ENCODE measurements around the gene GRM3. TPM values are rescaled to one million over a fixed set of nuclear protein-coding genes. Genes with fewer than 3 reads are reported as not detected.

GRM3 gene
- total RNA-seq, 2 experiments from 2014 or later = not detected

GRCh38 chr7:86814661-86815379, 171.1 kb downstream of the GRM3 start:
- no peaks in the 10 kb centered on the region for H3K36me3 Mint-ChIP-seq (ENCODE audit: low read depth)
- no peaks in the 10 kb centered on the region for H3K9me3 Mint-ChIP-seq (ENCODE audit: low read depth)
- intact Hi-C loops (cut with DNase I, micrococcal nuclease) = loop anchor here in 1 of 2 experiments (5.0 kb wide), 1 partner anchor 923 kb away; no protein-coding TSS in a partner anchor
- peaks cover 1% of the 10 kb centered on the region for H3K27me3 Mint-ChIP-seq
- ATAC-seq (no peak), DNase-seq (no peak)
- no peaks in the 10 kb centered on the region for H3K4me1 Mint-ChIP-seq
- ChIA-PET CTCF (interaction anchor here (0.6 to 0.8 kb wide), 3 partner anchors 11 to 493 kb away, joined by 3 read pairs; no protein-coding TSS in a partner anchor), POLR2A (interaction anchor here (0.7 kb wide), 1 partner anchor 26 kb away, joined by 3 read pairs; no protein-coding TSS in a partner anchor)
- no peak overlapping the region for H3K27ac Mint-ChIP-seq
- no peak overlapping the region for H3K4me3 Mint-ChIP-seq

- H3K27ac Mint-ChIP-seq = no peak overlapping the region
- no peaks in the 10 kb centered on the region for H3K4me1 Mint-ChIP-seq
- no peak for ATAC-seq
- intact Hi-C loops (cut with DNase I, micrococcal nuclease) = loop anchor here in 1 of 2 experiments (5.0 kb wide), 1 partner anchor 923 kb away; no protein-coding TSS in a partner anchor
- H3K9me3 Mint-ChIP-seq (ENCODE audit: low read depth) = no peaks in the 10 kb centered on the region
- no peak for DNase-seq
- CTCF ChIA-PET = interaction anchor here (0.6 to 0.8 kb wide), 3 partner anchors 10 to 492 kb away, joined by 3 read pairs; no protein-coding TSS in a partner anchor
- no peaks in the 10 kb centered on the region for H3K36me3 Mint-ChIP-seq (ENCODE audit: low read depth)
- POLR2A ChIA-PET = no interaction called here
- peaks cover 1% of the 10 kb centered on the region for H3K27me3 Mint-ChIP-seq
- no peak overlapping the region for H3K4me3 Mint-ChIP-seq
Measured at GRCh38 chr7:86815556-86815955, 171.8 kb downstream of the GRM3 start.

DNA sequence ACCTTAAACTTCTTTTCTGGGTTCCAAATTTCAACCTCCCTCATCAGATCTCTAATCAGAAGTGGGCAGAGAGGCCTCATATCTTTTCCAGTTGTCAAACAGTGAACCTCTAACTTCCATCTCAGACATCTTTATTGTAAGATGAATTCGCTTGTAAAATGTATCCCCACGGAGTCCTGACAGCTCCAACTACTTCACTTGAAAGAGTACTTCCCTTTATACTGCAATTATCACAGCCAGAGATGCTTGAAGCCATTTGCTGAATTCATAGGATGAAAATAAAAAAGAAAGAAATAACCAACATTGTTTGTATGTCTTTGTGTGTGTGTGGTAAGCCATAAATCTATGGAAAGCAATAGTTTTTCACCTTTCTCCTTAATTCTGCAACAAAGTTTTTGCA, 175.2 kb downstream of the GRM3 start:
- ChIA-PET CTCF (no interaction called here), POLR2A (no interaction called here)
- Mint-ChIP-seq H3K4me3 (no peak overlapping the region), H3K4me1 (no peaks in the 10 kb centered on the region), H3K9me3 (ENCODE audit: low read depth) (no peaks in the 10 kb centered on the region), H3K27ac (no peak overlapping the region), H3K36me3 (ENCODE audit: low read depth) (no peaks in the 10 kb centered on the region), H3K27me3 (peaks cover 1% of the 10 kb centered on the region)
- ATAC-seq = no peak
- intact Hi-C loops (cut with DNase I, micrococcal nuclease) = loop anchor here in 1 of 2 experiments (5.0 kb wide), 1 partner anchor 927 kb away; no protein-coding TSS in a partner anchor
- DNase-seq = no peak

DNA sequence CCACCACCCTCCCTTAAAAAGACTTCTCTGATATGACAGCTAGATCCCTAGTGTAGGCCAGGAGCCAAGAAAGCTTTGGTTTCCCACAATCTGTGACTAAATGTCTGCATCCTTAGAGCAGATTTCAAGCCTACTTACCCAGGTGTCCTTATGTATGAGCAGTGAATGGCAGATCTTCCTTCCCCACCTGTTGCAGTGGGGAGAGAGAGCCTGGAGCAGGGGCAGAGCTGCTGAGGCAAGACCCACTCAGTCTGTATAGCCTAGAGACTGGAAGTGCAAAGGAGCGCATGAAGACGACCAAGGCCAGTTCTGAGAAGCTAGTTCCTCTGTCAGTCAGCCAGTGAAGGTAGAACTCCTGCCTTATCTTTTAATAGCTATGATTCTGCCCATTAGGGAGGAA, 180.1 kb downstream of the GRM3 start:
- DNase-seq = no peak
- intact Hi-C loops (cut with DNase I, micrococcal nuclease) = no loop called here
- CTCF ChIA-PET = no interaction called here
- ATAC-seq = no peak
- Mint-ChIP-seq H3K9me3 (ENCODE audit: low read depth) (no peaks in the 10 kb centered on the region), H3K36me3 (ENCODE audit: low read depth) (no peaks in the 10 kb centered on the region), H3K27me3 (peaks cover 4% of the 10 kb centered on the region), H3K4me1 (no peaks in the 10 kb centered on the region), H3K4me3 (no peak overlapping the region), H3K27ac (no peak overlapping the region)
- POLR2A ChIA-PET = no interaction called here

- Mint-ChIP-seq H3K9me3 (ENCODE audit: low read depth) (no peaks in the 10 kb centered on the region), H3K36me3 (ENCODE audit: low read depth) (no peaks in the 10 kb centered on the region), H3K4me1 (no peaks in the 10 kb centered on the region), H3K27me3 (peaks cover 4% of the 10 kb centered on the region), H3K4me3 (no peak overlapping the region), H3K27ac (no peak overlapping the region)
- ChIA-PET CTCF (interaction anchor here (0.5 to 2.2 kb wide), 3 partner anchors 10 to 851 kb away, joined by 3 to 5 read pairs (median 3); no protein-coding TSS in a partner anchor), POLR2A (no interaction called here)
- DNase-seq = no peak
- intact Hi-C loops (cut with DNase I, micrococcal nuclease) = no loop called here
- no peak for ATAC-seq
Measured at GRCh38 chr7:86825264-86825663, 181.6 kb downstream of the GRM3 start.

GRCh38 chr7:86826948-86827347, 183.2 kb downstream of the GRM3 start:
- no peaks in the 10 kb centered on the region for H3K36me3 Mint-ChIP-seq (ENCODE audit: low read depth)
- POLR2A ChIA-PET = no interaction called here
- H3K4me1 Mint-ChIP-seq = no peaks in the 10 kb centered on the region
- ATAC-seq = no peak
- no peak overlapping the region for H3K4me3 Mint-ChIP-seq
- DNase-seq = no peak
- intact Hi-C loops (cut with DNase I, micrococcal nuclease) = no loop called here
- H3K27ac Mint-ChIP-seq = no peak overlapping the region
- H3K27me3 Mint-ChIP-seq = peaks cover 7% of the 10 kb centered on the region
- H3K9me3 Mint-ChIP-seq (ENCODE audit: low read depth) = no peaks in the 10 kb centered on the region
- CTCF ChIA-PET = interaction anchor here (2.2 kb wide), 1 partner anchor 9 kb away, joined by 5 read pairs; no protein-coding TSS in a partner anchor

GRCh38 chr7:86833360-86833759, 189.7 kb downstream of the GRM3 start:
- ATAC-seq = no peak

DNA sequence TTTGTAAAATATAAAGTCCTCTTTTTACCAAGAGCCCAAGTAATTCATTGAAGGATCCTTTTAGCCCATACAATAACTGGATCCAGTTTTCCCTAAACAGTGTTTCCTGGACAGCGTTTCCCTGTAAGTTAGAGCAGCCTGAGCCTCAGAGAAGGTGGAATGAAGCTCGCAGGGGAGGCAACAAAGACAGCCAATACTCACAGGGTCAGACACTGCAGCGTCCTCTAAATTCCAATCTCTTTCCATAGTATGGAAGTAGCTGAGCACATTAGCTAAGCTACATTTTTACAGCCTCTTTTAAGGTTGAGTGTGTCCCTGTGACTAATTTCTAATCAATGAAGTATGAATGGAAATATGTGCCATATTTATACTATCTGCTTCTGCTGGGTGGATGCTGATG, 193.5 kb downstream of the GRM3 start:
- intact Hi-C loops (cut with DNase I, micrococcal nuclease) = no loop called here
- Mint-ChIP-seq H3K27me3 (peaks cover 3% of the 10 kb centered on the region), H3K36me3 (ENCODE audit: low read depth) (no peaks in the 10 kb centered on the region), H3K27ac (no peak overlapping the region), H3K9me3 (ENCODE audit: low read depth) (no peaks in the 10 kb centered on the region), H3K4me3 (no peak overlapping the region), H3K4me1 (no peaks in the 10 kb centered on the region)
- no peak for DNase-seq
- ChIA-PET POLR2A (interaction anchor here (0.7 kb wide), 1 partner anchor 989 kb away, joined by 3 read pairs; no protein-coding TSS in a partner anchor), CTCF (no interaction called here)
- no peak for ATAC-seq

More at GRCh38 chr7:86833360-86833759, 189.7 kb downstream of the GRM3 start:
- intact Hi-C loops (cut with DNase I, micrococcal nuclease) = no loop called here
- Mint-ChIP-seq H3K27me3 (peaks cover 5% of the 10 kb centered on the region), H3K36me3 (ENCODE audit: low read depth) (no peaks in the 10 kb centered on the region), H3K27ac (no peak overlapping the region), H3K9me3 (ENCODE audit: low read depth) (no peaks in the 10 kb centered on the region), H3K4me3 (no peak overlapping the region), H3K4me1 (no peaks in the 10 kb centered on the region)
- POLR2A ChIA-PET = no interaction called here
- DNase-seq = no peak
- CTCF ChIA-PET = interaction anchor here (0.6 kb wide), 1 partner anchor 778 kb away, joined by 3 read pairs; no protein-coding TSS in a partner anchor

- Mint-ChIP-seq H3K9me3 (ENCODE audit: low read depth) (no peaks in the 10 kb centered on the region), H3K27me3 (peaks cover 1% of the 10 kb centered on the region), H3K4me3 (no peak overlapping the region), H3K4me1 (no peaks in the 10 kb centered on the region), H3K27ac (no peak overlapping the region), H3K36me3 (ENCODE audit: low read depth) (no peaks in the 10 kb centered on the region)
- DNase-seq = no peak
- ChIA-PET POLR2A (no interaction called here), CTCF (no interaction called here)
- ATAC-seq = peak; percentile 73
- intact Hi-C loops (cut with DNase I, micrococcal nuclease) = loop anchor here in 1 of 2 experiments (10.0 kb wide), 1 partner anchor 820 kb away; no protein-coding TSS in a partner anchor
Measured at GRCh38 chr7:86844608-86845007, 200.9 kb downstream of the GRM3 start.

GRCh38 chr7:86846494-86847190, 202.9 kb downstream of the GRM3 start:
- intact Hi-C loops (cut with DNase I, micrococcal nuclease) = loop anchor here in 1 of 2 experiments (10.0 kb wide), 1 partner anchor 818 kb away; no protein-coding TSS in a partner anchor
- peaks cover 1% of the 10 kb centered on the region for H3K27me3 Mint-ChIP-seq
- no peak for ATAC-seq

GRCh38 chr7:86848226-86848625, 204.5 kb downstream of the GRM3 start:
- POLR2A ChIA-PET = no interaction called here

More at GRCh38 chr7:86846494-86847190, 202.9 kb downstream of the GRM3 start:
- ChIA-PET CTCF (no interaction called here), POLR2A (no interaction called here)
- Mint-ChIP-seq H3K27ac (no peak overlapping the region), H3K4me3 (no peak overlapping the region), H3K4me1 (no peaks in the 10 kb centered on the region), H3K36me3 (ENCODE audit: low read depth) (no peaks in the 10 kb centered on the region), H3K9me3 (ENCODE audit: low read depth) (no peaks in the 10 kb centered on the region)
- no peak for DNase-seq

More at GRCh38 chr7:86848226-86848625, 204.5 kb downstream of the GRM3 start:
- no peak for DNase-seq
- Mint-ChIP-seq H3K36me3 (ENCODE audit: low read depth) (no peaks in the 10 kb centered on the region), H3K27me3 (peaks cover 1% of the 10 kb centered on the region), H3K27ac (no peak overlapping the region), H3K4me3 (no peak overlapping the region), H3K4me1 (no peaks in the 10 kb centered on the region), H3K9me3 (ENCODE audit: low read depth) (no peaks in the 10 kb centered on the region)
- no peak for ATAC-seq
- intact Hi-C loops (cut with DNase I, micrococcal nuclease) = loop anchor here in 1 of 2 experiments (10.0 kb wide), 1 partner anchor 817 kb away; no protein-coding TSS in a partner anchor
- CTCF ChIA-PET = no interaction called here
